GM23338 (cell line): ENCODE data around the gene CD48. TPM values are rescaled to one million over a fixed set of nuclear protein-coding genes. Genes with fewer than 3 reads are reported as not detected.

Source experiments
- ATAC-seq: fragments of 200-7000 bp; cut with Tn5 transposase; 3 replicates; pipeline ENCODE4 v1.9.1; 2020
- DNase-seq: peaks from one replicate; pipeline ENCODE4 v3.0.0-alpha.2; 2015; ENCODE audit warnings: low spot score
- H2AFZ ChIP-seq: fragments of 200-600 bp; sonication (generic); 2 replicates; pipeline ENCODE4 v1.8.0; 2016; ENCODE audit warnings: antibody characterized with exemption, mild to moderate bottlenecking, moderate library complexity
- H3F3A ChIP-seq: fragments of 200-600 bp; sonication (generic); replicated peaks from 2 replicates; pipeline ENCODE4 v1.8.0; 2017; ENCODE audit warnings: antibody characterized with exemption, mixed run types, low read depth
- H3K27ac ChIP-seq: fragments of 200-600 bp; sonication (generic); 2 replicates; pipeline ENCODE4 v1.6.1; 2016; ENCODE audit warnings: low read depth
- H3K27me3 ChIP-seq: fragments of 200-600 bp; sonication (generic); 2 replicates; pipeline ENCODE4 v1.8.0; 2016; ENCODE audit warnings: mild to moderate bottlenecking, mixed run types, moderate library complexity; ENCODE audit not compliant: insufficient read depth
- H3K36me3 ChIP-seq: fragments of 200-600 bp; sonication (generic); 2 replicates; pipeline ENCODE4 v1.8.0; 2016; ENCODE audit warnings: mild to moderate bottlenecking; ENCODE audit not compliant: insufficient read depth
- H3K4me1 ChIP-seq: fragments of 200-600 bp; sonication (generic); 2 replicates; pipeline ENCODE4 v1.8.0; 2016; ENCODE audit warnings: mild to moderate bottlenecking, moderate library complexity; ENCODE audit not compliant: insufficient read depth
- H3K4me2 ChIP-seq: fragments of 200-600 bp; sonication (generic); 2 replicates; pipeline ENCODE4 v1.7.1; 2017; ENCODE audit warnings: mixed run types
- H3K4me3 ChIP-seq: fragments of 200-600 bp; sonication (generic); 2 replicates; pipeline ENCODE4 v1.6.1; 2016; ENCODE audit warnings: mixed run types
- H3K79me2 ChIP-seq: fragments of 200-600 bp; sonication (generic); replicated peaks from 2 replicates; pipeline ENCODE4 v1.8.0; 2017; ENCODE audit warnings: mild to moderate bottlenecking; ENCODE audit not compliant: insufficient read depth
- H3K9me2 ChIP-seq: fragments of 200-600 bp; sonication (generic); 2 replicates; pipeline ENCODE4 v1.8.0; 2017; ENCODE audit not compliant: insufficient read depth
- H4K20me1 ChIP-seq: fragments of 200-600 bp; sonication (generic); replicated peaks from 2 replicates; pipeline ENCODE4 v1.8.0; 2017; ENCODE audit warnings: mild to moderate bottlenecking; ENCODE audit not compliant: insufficient read depth
- H3K27ac Mint-ChIP-seq: 2 replicates; pipeline ENCODE4 v1.8.0; 2020; ENCODE audit warnings: inconsistent platforms, mild to moderate bottlenecking, moderate library complexity, mixed read lengths
- H3K27me3 Mint-ChIP-seq: 3 replicates; pipeline ENCODE4 v1.8.0; 2022; ENCODE audit warnings: low read depth, mild to moderate bottlenecking, moderate library complexity, mixed read lengths, inconsistent platforms; ENCODE audit not compliant: insufficient read depth, poor library complexity
- H3K36me3 Mint-ChIP-seq: 3 replicates; pipeline ENCODE4 v1.8.0; 2021; ENCODE audit warnings: low read depth, mild to moderate bottlenecking, inconsistent platforms, moderate library complexity, mixed read lengths
- H3K4me1 Mint-ChIP-seq: 3 replicates; pipeline ENCODE4 v1.8.0; 2020; ENCODE audit warnings: mild to moderate bottlenecking, inconsistent platforms, mixed read lengths
- H3K4me3 Mint-ChIP-seq: 3 replicates; pipeline ENCODE4 v1.8.0; 2021; ENCODE audit warnings: moderate library complexity, mild to moderate bottlenecking, inconsistent platforms, mixed read lengths
- H3K9me3 Mint-ChIP-seq: 3 replicates; pipeline ENCODE4 v1.8.0; 2020; ENCODE audit warnings: moderate library complexity, mild to moderate bottlenecking, inconsistent platforms, mixed read lengths
- CREB1 ChIP-seq: fragments of 250-450 bp; sonication (Bioruptor Pico); IDR thresholded peaks from 2 replicates; pipeline ENCODE4 v1.5.0; 2020; ENCODE audit warnings: low read depth, mild to moderate bottlenecking, moderate library complexity
- CTCF ChIP-seq, 2 experiments: fragments of 200-600 bp in 1 of 2; sonication (generic) in 1 of 2; conservative IDR thresholded peaks; 2 replicates each; pipeline versions ENCODE4 v1.5.1 to v1.6.1; 2016 to 2017; ENCODE audit warnings: antibody characterized with exemption in 2 of 2, low read depth in 2 of 2, mild to moderate bottlenecking in 2 of 2, moderate library complexity in 1 of 2
- EZH2 ChIP-seq: fragments of 200-600 bp; sonication (generic); IDR thresholded peaks from one replicate; pipeline ENCODE4 v1.8.0; 2017; ENCODE audit warnings: antibody characterized with exemption, mild to moderate bottlenecking, low read depth; ENCODE audit not compliant: unreplicated experiment
- EZH2phosphoT487 ChIP-seq: fragments of 200-600 bp; sonication (generic); IDR thresholded peaks from one replicate; pipeline ENCODE4 v1.8.1; 2018; ENCODE audit warnings: antibody characterized with exemption; ENCODE audit not compliant: unreplicated experiment
- JUNB ChIP-seq: IDR thresholded peaks from one replicate; pipeline ENCODE4 v1.6.1; 2016; ENCODE audit warnings: antibody characterized with exemption; ENCODE audit not compliant: unreplicated experiment
- NANOG ChIP-seq: IDR thresholded peaks from 2 replicates; pipeline ENCODE4 v1.6.1; 2016; ENCODE audit warnings: antibody characterized with exemption, borderline replicate concordance
- POLR2AphosphoS5 ChIP-seq: IDR thresholded peaks from 2 replicates; pipeline ENCODE4 v1.6.1; 2016; ENCODE audit warnings: antibody characterized with exemption, low read depth
- STAT1 ChIP-seq: IDR thresholded peaks from one replicate; pipeline ENCODE4 v1.6.1; 2016; ENCODE audit warnings: antibody characterized with exemption; ENCODE audit not compliant: unreplicated experiment
- ZNF114 ChIP-seq: fragments of 250-450 bp; sonication (Bioruptor Pico); IDR thresholded peaks from 2 replicates; pipeline ENCODE4 v1.5.0; 2020; ENCODE audit warnings: mild to moderate bottlenecking, moderate library complexity
- ZNF331 ChIP-seq: fragments of 250-450 bp; sonication (Bioruptor Pico); IDR thresholded peaks from 2 replicates; pipeline ENCODE4 v1.5.0; 2020; ENCODE audit warnings: low read depth, mild to moderate bottlenecking, moderate library complexity
- ZNF462 ChIP-seq: fragments of 250-450 bp; sonication (Bioruptor Pico); IDR thresholded peaks from 2 replicates; pipeline ENCODE4 v1.5.0; 2020; ENCODE audit warnings: mild to moderate bottlenecking, moderate library complexity
- polyA plus RNA-seq: library from polyadenylated mRNA; unstranded; fragments of >200 nt; fragmentation: Nextera tagmentation; extraction: Ambion mirVana; gene quantifications from 2 replicates; pipeline ENCODE4 v1.2.1, GENCODE V29; 2016
- total RNA-seq: library from RNA; depleted of rRNA; stranded (reverse); fragments of >200 nt; shearing (Covaris generic); gene quantifications from 2 replicates; pipeline ENCODE4 v1.2.3, GENCODE V29; 2014
- TF ChIP-seq, protein P1 (sequence below): IDR thresholded peaks from 2 replicates; pipeline ENCODE4 v1.6.1; 2016; ENCODE audit warnings: antibody characterized with exemption

Gene CD48
- total and polyA plus RNA-seq, 2 experiments from 2014 or later = 0.34 to 0.45 TPM

GRCh38 chr1:160720356-160721085 is 8.9 kb upstream of the CD48 start:
- Mint-ChIP-seq H3K36me3 (peaks cover 9% of the 10 kb centered on the region), H3K27me3 (peaks cover 2% of the 10 kb centered on the region), H3K4me3 (no peak overlapping the region), H3K9me3 (peaks cover 10% of the 10 kb centered on the region; the same call in 2 of the 3 replicates), H3K27ac (no peak overlapping the region), H3K4me1 (peaks cover 11% of the 10 kb centered on the region; the same call in 2 of the 3 replicates)
- Histone ChIP-seq H4K20me1 (no peaks in the 10 kb centered on the region), H3K36me3 (no peaks in the 10 kb centered on the region), H3K4me1 (peaks cover 12% of the 10 kb centered on the region; the same call in 1 of the 2 replicates), H3K9me2 (peaks cover 6% of the 10 kb centered on the region; the same call in 1 of the 2 replicates), H3K4me2 (no peak overlapping the region), H3K4me3 (no peak overlapping the region), H2AFZ (no peak overlapping the region), H3K79me2 (no peaks in the 10 kb centered on the region), H3F3A (no peaks in the 10 kb centered on the region), H3K27ac (no peak overlapping the region), H3K27me3 (no peaks in the 10 kb centered on the region)
- TF ChIP-seq, protein P1, sequence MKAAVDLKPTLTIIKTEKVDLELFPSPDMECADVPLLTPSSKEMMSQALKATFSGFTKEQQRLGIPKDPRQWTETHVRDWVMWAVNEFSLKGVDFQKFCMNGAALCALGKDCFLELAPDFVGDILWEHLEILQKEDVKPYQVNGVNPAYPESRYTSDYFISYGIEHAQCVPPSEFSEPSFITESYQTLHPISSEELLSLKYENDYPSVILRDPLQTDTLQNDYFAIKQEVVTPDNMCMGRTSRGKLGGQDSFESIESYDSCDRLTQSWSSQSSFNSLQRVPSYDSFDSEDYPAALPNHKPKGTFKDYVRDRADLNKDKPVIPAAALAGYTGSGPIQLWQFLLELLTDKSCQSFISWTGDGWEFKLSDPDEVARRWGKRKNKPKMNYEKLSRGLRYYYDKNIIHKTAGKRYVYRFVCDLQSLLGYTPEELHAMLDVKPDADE = no peak
- TF ChIP-seq EZH2phosphoT487 (no peak), ZNF331 (CRISPR knock-in tag) (no peak), CREB1 (CRISPR knock-in tag) (no peak), EZH2 (no peak), NANOG (no peak), POLR2AphosphoS5 (no peak), STAT1 (no peak), CTCF (conservative IDR thresholded peaks at IDR 0.05; ENCODE audit: low read depth in 2 of 2) (no peak)
- DNase-seq (no peak), ATAC-seq (no peak)

GRCh38 chr1:160718210-160718609 is 6.6 kb upstream of the CD48 start:
- no peak overlapping the region for H3K4me2 ChIP-seq
- H3K27me3 Mint-ChIP-seq = peaks cover 2% of the 10 kb centered on the region
- DNase-seq (no peak), ATAC-seq (no peak)
- no peak overlapping the region for H3K4me3 Mint-ChIP-seq
- no peak overlapping the region for H3K4me3 ChIP-seq
- H3K4me1 ChIP-seq = peaks cover 3% of the 10 kb centered on the region; the same call in 1 of the 2 replicates
- peaks cover 10% of the 10 kb centered on the region; the same call in 2 of the 3 replicates for H3K9me3 Mint-ChIP-seq
- no peak overlapping the region for H3K27ac ChIP-seq
- H3K9me2 ChIP-seq = peaks cover 6% of the 10 kb centered on the region; the same call in 1 of the 2 replicates
- no peaks in the 10 kb centered on the region for H3K79me2 ChIP-seq
- H3K36me3 ChIP-seq = no peaks in the 10 kb centered on the region
- H3K4me1 Mint-ChIP-seq = peaks cover 2% of the 10 kb centered on the region; the same call in 2 of the 3 replicates
- no peak overlapping the region; the same call in 1 of the 2 replicates for H3K27ac Mint-ChIP-seq
- H3K27me3 ChIP-seq = no peaks in the 10 kb centered on the region
- 0 out of 2 replicates have a peak overlapping the region, but pooled peaks have one; percentile 76 for H2AFZ ChIP-seq
- H3F3A ChIP-seq = no peaks in the 10 kb centered on the region
- H4K20me1 ChIP-seq = no peaks in the 10 kb centered on the region
- H3K36me3 Mint-ChIP-seq = peaks cover 9% of the 10 kb centered on the region
- no peak for TF ChIP-seq ZNF462
- no peak for TF ChIP-seq POLR2AphosphoS5
- no peak for TF ChIP-seq ZNF114
- no peak for TF ChIP-seq JUNB
